LNCAP (cell line): ENCODE data around the gene TRAPPC12.

Source experiments
- TF ChIP-seq, protein P1 (sequence below): fragments of 450-650 bp; IDR thresholded peaks from 2 replicates; pipeline ENCODE4 v1.5.1; 2017; ENCODE audit warnings: mild to moderate bottlenecking

TRAPPC12 gene

DNA sequence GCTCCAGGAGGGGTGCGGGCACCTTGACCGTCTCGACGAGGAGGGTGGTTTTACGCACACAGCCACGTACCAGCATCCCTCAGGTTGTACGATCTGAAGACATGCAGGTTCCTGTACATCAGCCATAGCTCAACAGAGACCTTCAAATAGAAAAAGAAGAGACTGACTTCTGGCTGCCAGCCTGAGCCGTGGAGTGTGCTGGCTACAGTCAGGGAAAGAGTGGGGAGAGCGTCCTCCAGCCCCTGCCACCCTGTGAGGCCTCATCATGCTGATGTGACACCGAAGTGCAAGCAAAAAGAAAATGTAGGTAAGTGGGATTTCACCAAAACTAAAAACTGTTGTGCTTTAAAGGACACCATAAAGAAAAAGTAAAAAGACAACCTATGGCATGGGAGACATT is 92.8 kb downstream of the TRAPPC12 start:
- TF ChIP-seq, protein P1, sequence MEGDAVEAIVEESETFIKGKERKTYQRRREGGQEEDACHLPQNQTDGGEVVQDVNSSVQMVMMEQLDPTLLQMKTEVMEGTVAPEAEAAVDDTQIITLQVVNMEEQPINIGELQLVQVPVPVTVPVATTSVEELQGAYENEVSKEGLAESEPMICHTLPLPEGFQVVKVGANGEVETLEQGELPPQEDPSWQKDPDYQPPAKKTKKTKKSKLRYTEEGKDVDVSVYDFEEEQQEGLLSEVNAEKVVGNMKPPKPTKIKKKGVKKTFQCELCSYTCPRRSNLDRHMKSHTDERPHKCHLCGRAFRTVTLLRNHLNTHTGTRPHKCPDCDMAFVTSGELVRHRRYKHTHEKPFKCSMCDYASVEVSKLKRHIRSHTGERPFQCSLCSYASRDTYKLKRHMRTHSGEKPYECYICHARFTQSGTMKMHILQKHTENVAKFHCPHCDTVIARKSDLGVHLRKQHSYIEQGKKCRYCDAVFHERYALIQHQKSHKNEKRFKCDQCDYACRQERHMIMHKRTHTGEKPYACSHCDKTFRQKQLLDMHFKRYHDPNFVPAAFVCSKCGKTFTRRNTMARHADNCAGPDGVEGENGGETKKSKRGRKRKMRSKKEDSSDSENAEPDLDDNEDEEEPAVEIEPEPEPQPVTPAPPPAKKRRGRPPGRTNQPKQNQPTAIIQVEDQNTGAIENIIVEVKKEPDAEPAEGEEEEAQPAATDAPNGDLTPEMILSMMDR, result no peak

DNA sequence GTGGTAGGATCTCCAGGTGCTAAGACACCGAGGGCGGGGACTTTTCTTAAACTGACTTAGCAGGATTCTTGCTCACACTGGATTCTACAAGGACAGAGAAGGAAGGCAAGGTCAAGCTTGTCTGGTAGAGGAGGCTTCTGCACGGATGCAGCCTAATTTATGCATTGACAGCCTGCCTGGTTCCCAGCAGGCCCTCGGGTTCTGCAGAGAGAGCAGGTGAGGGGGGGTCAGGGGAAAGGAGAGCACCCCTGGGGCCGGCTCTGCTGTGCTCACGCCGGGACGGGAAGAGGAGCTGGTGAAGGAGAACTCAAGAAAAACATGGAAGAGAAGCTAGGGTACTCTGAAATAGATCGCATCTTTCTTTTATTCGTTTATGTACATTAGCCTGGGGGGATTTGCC is 93.5 kb downstream of the TRAPPC12 start:
- TF ChIP-seq, protein P1, result no peak

GRCh38 chr2:3475771-3476170 is 96.3 kb downstream of the TRAPPC12 start:
- TF ChIP-seq, protein P1, result no peak

DNA sequence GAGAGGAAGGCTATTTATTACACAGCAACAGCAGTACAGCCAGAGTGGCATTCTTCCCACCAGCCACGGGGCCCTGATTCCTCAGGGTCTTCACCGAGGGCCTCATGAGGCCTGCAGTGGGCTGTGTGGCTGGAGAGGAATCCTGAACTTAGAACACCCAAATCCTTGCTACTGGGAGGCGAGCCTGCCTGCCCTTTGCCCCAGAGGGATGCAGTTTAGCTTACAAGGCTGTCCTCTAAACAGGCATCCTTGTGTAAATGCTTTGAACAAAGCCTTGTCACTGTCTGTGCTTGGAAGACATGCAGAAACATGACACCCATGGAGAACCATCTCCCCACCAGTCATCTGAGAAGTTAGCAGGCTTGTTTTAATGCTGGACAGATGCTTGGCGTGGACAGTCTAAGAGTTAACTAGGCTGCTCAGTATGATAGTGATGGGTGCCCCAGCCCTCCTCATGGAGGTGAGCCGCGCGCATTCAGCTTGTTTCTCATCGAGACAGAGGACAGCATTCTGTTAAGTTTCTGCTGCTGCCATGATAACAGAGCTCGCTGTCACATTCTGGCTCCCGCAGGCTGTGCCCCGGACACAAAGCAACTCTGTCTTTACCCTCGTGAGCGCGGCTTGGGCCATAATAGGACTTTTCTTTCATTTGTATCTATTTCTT is 97.0 kb downstream of the TRAPPC12 start:
- TF ChIP-seq, protein P1, result no peak

DNA sequence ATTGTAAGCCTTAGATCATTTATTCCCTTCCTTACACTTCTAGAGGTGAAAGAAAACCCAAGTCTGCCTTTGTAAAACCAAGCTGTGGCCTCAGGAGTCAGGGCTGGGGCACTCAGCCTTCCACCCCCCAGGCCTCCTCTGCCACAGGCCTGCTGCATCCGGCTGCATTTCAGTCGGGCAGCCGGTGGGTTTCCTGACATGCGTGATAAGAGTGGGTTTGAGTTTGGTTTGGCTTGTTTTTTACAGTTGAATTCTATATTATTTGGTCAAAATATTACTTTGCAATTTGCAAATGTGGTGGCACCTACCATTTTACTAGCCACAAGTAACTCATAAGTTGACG is 97.5 kb downstream of the TRAPPC12 start:
- TF ChIP-seq, protein P1, result no peak

DNA sequence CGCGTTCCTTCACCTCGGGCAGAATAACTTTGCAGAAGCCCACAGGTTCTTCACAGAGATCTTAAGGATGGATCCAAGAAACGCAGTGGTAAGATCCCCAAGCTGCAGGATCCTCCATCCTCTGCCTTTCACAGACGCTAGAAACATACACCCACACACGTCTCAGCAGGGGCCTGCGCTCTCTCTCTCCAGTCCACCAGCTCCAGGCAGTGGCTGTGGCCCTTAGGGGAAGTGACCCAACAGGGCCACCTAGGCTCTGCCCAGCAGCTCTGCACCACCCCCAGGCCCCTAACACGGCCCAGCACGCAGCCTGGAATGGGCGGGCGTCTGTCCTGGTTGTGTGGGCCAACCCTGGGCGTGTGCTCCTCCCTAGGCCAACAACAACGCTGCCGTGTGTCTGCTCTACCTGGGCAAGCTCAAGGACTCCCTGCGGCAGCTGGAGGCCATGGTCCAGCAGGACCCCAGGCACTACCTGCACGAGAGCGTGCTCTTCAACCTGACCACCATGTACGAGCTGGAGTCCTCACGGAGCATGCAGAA is 99.4 kb downstream of the TRAPPC12 start:
- TF ChIP-seq, protein P1, result no peak

- TF ChIP-seq, protein P1, result no peak
These were observed 100.2 kb downstream of the TRAPPC12 start for GRCh38 chr2:3479430-3480320.
